ENCODE data around the gene MYBPC2. TPM values are rescaled to one million over a fixed set of nuclear protein-coding genes. Genes with fewer than 3 reads are reported as not detected.
A peak's percentile ranks its signal among the peaks of the same experiment; 100 is the strongest.

The MYBPC2 gene
- total RNA-seq, 2 donors from 2014 or later, result 0.86 to 1.3 TPM

DNA sequence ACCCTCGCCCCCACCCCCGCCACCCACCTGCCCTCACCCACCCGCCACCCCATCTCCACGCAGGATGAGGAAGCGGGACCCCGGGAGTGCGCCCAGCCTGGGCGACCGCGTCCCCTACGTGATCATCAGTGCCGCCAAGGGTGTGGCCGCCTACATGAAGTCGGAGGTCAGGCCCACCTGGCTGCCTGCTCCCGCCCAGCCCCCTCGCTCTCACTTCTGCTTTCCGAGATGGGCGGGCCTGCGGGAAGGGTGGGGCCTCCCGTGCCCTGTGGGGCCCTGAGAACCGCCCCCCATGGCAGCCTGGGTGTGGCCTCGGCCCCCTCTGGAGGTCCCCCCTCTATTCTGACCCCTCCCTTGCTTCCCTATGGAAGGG, 17.0 kb upstream of the MYBPC2 start:
- DNase-seq, result no peak
- Mint-ChIP-seq H3K27ac (no peak overlapping the region), H3K9me3 (no peaks in the 10 kb centered on the region), H3K4me3 (no peak overlapping the region), H3K4me1 (ENCODE audit: low read depth) (peaks cover 28% of the 10 kb centered on the region), H3K36me3 (ENCODE audit: insufficient read depth in 2 of 2) (peaks cover 8 to 9% of the 10 kb centered on the region in 2 donors), H3K27me3 (ENCODE audit: low read depth) (peaks cover 20% of the 10 kb centered on the region)
- no peak for ATAC-seq (replicated peaks in 1 of 2)

DNA sequence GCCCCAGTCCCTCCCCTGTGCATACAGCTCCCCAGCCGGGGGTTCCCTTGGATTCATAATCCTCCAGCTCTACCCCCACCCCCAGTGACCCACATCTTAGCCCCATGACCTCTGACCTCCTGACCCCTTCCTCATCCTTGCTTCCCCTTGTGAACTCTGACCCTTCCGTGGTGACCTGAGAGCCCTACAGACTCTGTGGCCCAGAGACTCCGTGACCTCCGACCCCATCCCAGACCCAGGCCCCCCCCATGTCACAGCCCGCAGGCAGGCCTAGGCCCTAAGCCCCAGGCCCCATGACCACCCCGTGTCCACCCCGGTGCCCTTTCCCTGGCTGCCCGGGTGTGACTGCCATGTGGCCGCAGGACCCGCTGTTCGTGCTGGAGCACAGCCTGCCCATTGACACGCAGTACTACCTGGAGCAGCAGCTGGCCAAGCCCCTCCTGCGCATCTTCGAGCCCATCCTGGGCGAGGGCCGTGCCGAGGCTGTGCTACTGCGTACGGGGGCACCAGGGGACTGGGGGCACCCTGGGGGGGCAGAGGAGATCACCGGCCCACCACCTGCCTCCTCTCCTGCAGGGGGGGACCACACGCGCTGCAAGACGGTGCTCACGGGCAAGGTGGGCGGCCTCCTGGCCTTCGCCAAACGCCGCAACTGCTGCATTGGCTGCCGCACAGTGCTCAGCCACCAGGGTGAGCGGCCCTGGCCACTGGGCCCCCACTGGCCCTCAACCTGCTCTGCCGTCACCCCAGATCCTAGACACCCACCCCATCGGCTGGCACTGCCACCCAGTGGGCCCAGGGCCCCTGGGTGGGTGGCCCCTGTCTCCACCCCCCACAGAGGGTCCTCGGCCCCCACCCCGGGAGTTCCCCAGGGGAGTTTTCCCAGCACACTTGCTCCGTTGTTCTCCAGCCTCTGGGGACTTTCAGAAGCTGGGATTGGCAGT, 16.4 kb upstream of the MYBPC2 start:
- H3K4me3 Mint-ChIP-seq, result no peak overlapping the region
- H3K27ac Mint-ChIP-seq, result no peak overlapping the region
- peaks cover 0 to 3% of the 10 kb centered on the region in 2 donors for H3K9me3 Mint-ChIP-seq
- ATAC-seq (replicated peaks in 1 of 2) (no peak), DNase-seq (no peak)
- H3K36me3 Mint-ChIP-seq (ENCODE audit: insufficient read depth in 2 of 2), result peaks cover 8 to 13% of the 10 kb centered on the region in 2 donors
- H3K4me1 Mint-ChIP-seq (ENCODE audit: low read depth), result peaks cover 33% of the 10 kb centered on the region
- peaks cover 25% of the 10 kb centered on the region for H3K27me3 Mint-ChIP-seq (ENCODE audit: low read depth)

DNA sequence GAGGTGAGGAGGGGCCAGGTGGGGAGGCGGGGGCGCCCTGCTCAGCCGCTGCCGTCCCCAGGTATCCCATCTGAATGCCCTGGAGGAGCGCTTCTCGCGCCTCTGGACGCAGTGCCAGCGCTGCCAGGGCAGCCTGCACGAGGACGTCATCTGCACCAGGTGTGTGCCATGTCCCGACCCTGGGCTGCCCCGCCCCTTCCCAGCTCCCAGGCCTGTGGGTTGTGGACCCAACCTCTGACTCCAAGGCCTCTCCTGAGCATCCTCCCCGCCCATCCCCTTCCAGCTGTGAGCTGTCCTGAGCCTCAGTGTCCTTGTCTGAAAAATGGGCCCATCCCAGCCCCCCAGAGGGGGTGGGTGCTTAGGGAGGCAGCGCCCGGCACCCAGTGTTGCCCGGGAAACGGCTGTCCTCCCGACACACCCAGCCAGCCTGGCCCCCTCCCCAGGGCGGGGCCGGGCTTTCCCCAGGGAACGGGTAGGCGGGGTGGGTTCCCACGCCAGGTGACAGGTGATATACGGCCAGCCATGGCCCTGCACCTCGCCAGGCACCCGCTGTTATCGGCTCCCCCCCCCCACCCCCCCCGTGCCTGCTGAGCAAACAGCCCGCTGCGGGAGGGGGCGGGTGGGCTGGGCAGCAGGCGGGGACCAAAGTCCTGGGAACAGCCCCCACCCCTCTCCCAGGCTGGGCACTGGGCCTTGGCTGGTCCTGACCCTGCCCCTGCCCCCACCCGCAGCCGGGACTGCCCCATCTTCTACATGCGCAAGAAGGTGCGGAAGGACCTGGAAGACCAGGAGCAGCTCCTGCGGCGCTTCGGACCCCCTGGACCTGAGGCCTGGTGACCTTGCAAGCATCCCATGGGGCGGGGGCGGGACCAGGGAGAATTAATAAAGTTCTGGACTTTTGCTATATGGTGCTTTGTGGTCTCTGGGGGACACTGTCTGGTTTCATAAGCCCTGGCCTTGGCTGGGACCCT, 15.3 kb upstream of the MYBPC2 start:
- no peak for ATAC-seq (replicated peaks in 1 of 2)
- Mint-ChIP-seq H3K27ac (no peak overlapping the region), H3K9me3 (peaks cover 0 to 3% of the 10 kb centered on the region in 2 donors), H3K36me3 (ENCODE audit: insufficient read depth in 2 of 2) (peaks cover 8 to 15% of the 10 kb centered on the region in 2 donors), H3K4me3 (no peak overlapping the region), H3K27me3 (ENCODE audit: low read depth) (peaks cover 25% of the 10 kb centered on the region), H3K4me1 (ENCODE audit: low read depth) (peaks cover 30% of the 10 kb centered on the region)
- DNase-seq, result no peak

DNA sequence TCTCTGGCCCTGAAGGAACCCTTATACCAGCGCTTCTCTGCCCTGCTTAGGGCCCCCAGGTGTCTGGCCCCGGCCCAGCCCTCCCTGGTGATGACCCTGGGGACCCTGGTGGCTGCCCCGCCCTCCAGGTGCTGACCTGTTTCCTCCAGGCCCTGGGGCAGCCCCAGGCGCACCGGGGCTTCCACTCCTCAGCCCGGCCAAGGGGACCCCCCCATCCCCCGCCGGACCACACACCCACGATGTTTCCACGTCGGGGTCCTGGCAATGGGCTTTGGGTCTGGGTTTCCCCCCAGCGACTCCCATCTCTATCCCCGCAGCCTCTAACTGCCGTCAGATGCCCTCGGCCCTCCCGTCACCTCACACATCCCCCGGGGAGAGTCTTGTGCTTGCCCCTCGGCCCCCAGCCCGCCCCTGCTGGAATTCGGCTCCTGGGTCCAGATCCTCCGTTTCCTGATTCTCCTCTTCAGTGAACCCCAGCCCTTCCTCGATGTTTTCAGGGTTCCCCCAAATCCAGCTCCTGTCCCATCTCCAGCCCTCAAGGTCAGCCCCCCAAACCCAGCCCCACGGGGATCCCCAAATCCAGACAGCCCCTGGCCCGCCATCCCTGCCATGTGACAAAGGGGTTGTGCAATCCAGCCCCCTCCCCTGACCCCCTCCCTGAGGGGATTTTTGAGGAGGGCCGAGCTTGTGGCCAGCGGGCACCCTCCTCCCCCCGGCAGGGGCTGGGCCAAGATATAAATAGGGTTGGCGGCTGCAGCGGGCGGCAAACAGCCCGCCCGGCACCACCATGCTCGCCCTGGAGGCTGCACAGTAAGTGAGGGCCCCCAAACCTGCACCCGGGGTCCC, 14.3 kb upstream of the MYBPC2 start, which contains the start of gene SPIB:
TSS of gene SPIB (plus strand) at position 763 of the 846 bp plus-strand sequence. CDS start at position 788, 25 bp downstream.
- Mint-ChIP-seq H3K9me3 (peaks cover 0 to 3% of the 10 kb centered on the region in 2 donors), H3K36me3 (ENCODE audit: insufficient read depth in 2 of 2) (peaks cover 8 to 12% of the 10 kb centered on the region in 2 donors), H3K4me1 (ENCODE audit: low read depth) (peaks cover 30% of the 10 kb centered on the region), H3K27me3 (ENCODE audit: low read depth) (peaks cover 25% of the 10 kb centered on the region), H3K27ac (no peak within 1 kb of the TSS), H3K4me3 (peak within 1 kb of the TSS; percentile 9 to 49)
- DNase-seq, result no peak
- peak in 1 of 2 donors; percentile 7 for ATAC-seq (replicated peaks in 1 of 2)

DNA sequence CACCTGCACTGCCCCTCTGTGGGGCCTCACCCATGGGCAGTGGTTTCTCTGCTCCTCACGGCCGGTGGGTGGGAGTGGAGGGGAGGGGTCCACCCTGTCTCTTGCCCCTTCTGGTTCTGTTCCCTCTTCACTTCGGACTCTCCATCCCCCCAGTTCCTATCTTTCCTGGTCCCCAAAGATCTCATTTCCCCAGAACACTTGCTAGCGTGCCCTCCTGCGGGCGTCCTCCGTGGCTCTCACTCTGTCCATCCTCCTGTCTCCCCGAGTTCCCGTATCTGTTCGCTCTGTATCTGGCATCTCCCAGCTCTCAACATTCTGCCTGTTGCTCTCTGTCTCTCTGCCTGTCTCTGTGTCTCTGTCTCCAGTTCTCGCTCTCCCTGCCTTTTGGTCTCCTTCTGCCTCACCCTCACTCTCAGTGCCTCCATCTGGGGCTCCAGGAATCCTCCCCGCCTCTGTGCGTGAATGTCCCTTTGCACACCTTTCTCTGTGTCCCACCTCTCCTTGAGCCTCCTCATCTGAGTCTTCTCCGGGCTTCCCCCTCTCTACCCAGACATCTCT, 13.6 kb upstream of the MYBPC2 start:
- Mint-ChIP-seq H3K4me1 (ENCODE audit: low read depth) (peaks cover 30% of the 10 kb centered on the region), H3K9me3 (peaks cover 0 to 3% of the 10 kb centered on the region in 2 donors), H3K4me3 (peak overlapping the region; percentile 9 to 49), H3K36me3 (ENCODE audit: insufficient read depth in 2 of 2) (peaks cover 8 to 12% of the 10 kb centered on the region in 2 donors), H3K27me3 (ENCODE audit: low read depth) (peaks cover 25% of the 10 kb centered on the region), H3K27ac (no peak overlapping the region)
- DNase-seq (no peak), ATAC-seq (replicated peaks in 1 of 2) (no peak)

DNA sequence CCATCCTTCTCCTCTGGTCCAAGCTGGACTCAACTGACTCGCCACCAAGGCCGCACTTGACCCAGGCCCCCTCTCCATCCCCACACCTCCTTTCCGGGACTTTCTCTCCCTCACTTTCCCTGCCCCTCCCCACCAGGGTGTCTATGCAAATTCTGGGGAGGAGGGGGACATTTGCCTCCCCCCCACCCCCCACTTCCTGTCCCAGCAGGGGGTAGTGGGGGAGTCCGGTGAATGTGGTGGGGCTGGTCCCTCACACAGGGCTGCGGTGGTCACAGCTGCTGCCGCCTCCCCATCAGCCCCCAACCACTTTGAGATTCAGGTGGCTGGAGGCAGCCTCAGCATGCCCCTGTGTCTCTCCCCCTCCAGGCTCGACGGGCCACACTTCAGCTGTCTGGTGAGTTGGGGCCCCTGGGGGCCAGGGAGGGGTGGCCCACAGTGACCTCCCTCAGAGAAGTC, 13.1 kb upstream of the MYBPC2 start:
- DNase-seq (no peak), ATAC-seq (replicated peaks in 1 of 2) (peak in 1 of 2 donors; percentile 15)
- H3K27me3 Mint-ChIP-seq (ENCODE audit: low read depth), result peaks cover 25% of the 10 kb centered on the region
- H3K4me1 Mint-ChIP-seq (ENCODE audit: low read depth), result peaks cover 27% of the 10 kb centered on the region
- H3K36me3 Mint-ChIP-seq (ENCODE audit: insufficient read depth in 2 of 2), result peaks cover 8 to 10% of the 10 kb centered on the region in 2 donors
- H3K9me3 Mint-ChIP-seq, result peaks cover 0 to 3% of the 10 kb centered on the region in 2 donors
- peak overlapping the region in 1 of 2 donors; percentile 49 for H3K4me3 Mint-ChIP-seq
- H3K27ac Mint-ChIP-seq, result no peak overlapping the region

DNA sequence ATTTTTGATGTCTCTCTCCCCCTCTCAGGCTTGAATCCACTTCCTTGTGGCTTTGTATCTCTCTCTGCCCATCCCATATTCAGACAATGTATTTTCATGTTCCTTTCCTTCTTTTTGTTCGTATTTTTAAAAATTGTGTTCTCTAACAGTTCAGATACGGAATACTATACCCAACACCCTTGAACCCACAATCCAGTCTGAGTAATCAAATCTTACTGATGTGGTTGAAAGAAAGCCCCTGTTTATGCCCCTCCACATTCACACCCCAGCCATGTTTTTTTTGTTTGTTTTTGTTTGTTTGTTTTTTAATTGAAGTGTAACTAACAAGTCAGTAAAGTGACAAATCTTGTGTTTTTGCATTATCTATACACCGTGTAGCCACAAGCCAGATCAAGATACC, 12.6 kb upstream of the MYBPC2 start:
- Mint-ChIP-seq H3K4me3 (peak overlapping the region; percentile 49 to 80), H3K27me3 (ENCODE audit: low read depth) (peaks cover 25% of the 10 kb centered on the region), H3K36me3 (ENCODE audit: insufficient read depth in 2 of 2) (peaks cover 8 to 10% of the 10 kb centered on the region in 2 donors), H3K9me3 (peaks cover 0 to 3% of the 10 kb centered on the region in 2 donors), H3K27ac (peak overlapping the region; percentile 69), H3K4me1 (ENCODE audit: low read depth) (peaks cover 23% of the 10 kb centered on the region)
- no peak for DNase-seq
- no peak for ATAC-seq (replicated peaks in 1 of 2)

DNA sequence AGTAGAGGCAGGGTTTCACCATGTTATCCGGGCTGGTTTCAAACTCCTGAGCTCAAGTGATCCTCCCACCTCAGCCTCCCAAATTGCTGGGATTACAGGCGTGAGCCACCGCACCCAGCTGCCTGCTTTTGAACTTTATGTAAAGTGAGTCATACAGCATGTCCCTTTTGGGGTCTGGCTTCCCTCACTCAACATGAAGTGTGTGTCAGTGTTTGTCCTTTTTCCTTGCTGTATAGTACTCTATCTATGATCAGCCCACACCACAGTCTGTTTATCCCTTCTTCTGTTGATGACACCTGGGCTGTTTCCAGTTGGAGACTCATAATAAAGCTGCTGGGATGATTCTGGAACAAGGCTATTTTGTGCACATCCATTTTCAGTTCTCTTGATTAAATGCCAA, 11.9 kb upstream of the MYBPC2 start:
- Mint-ChIP-seq H3K36me3 (ENCODE audit: insufficient read depth in 2 of 2) (peaks cover 8 to 10% of the 10 kb centered on the region in 2 donors), H3K9me3 (peaks cover 0 to 3% of the 10 kb centered on the region in 2 donors), H3K27me3 (ENCODE audit: low read depth) (peaks cover 25% of the 10 kb centered on the region), H3K27ac (no peak overlapping the region), H3K4me3 (no peak overlapping the region), H3K4me1 (ENCODE audit: low read depth) (peaks cover 23% of the 10 kb centered on the region)
- no peak for DNase-seq
- ATAC-seq (replicated peaks in 1 of 2), result no peak

DNA sequence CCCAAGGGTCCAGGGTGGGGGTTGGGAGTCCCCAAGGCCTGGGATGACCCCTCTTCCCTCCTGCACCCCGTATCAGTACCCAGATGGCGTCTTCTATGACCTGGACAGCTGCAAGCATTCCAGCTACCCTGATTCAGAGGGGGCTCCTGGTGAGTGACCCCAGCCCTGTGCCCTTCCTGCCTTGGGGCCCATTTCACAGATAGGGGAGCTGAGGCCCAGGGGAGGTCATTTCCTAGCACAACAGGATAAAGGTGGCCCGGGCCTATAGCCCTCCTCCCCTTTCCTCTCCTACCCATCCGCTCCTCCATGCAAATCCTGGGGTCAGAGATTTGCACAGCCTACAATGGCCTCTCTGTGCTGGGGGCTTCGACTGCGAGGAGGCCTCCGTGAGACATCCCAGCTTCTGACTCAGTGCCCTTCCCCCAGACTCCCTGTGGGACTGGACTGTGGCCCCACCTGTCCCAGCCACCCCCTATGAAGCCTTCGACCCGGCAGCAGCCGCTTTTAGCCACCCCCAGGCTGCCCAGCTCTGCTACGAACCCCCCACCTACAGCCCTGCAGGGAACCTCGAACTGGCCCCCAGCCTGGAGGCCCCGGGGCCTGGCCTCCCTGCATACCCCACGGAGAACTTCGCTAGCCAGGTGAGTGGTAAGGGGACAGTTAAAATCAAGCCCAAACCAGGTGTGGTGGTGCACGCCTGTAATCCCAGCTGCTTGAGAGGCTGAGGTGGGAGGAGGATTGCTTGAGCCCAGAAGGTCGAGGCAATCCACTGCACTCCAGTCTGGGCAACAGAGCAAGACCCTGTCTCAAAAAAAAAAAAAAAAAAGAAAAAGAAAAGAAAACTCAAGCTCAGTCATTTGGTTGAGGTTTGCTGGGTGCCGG, 10.1 kb upstream of the MYBPC2 start:
- DNase-seq, result no peak
- Mint-ChIP-seq H3K27me3 (ENCODE audit: low read depth) (peaks cover 25% of the 10 kb centered on the region), H3K4me1 (ENCODE audit: low read depth) (peaks cover 23% of the 10 kb centered on the region), H3K27ac (no peak overlapping the region), H3K4me3 (no peak overlapping the region), H3K9me3 (peaks cover 0 to 3% of the 10 kb centered on the region in 2 donors), H3K36me3 (ENCODE audit: insufficient read depth in 2 of 2) (peaks cover 8 to 10% of the 10 kb centered on the region in 2 donors)
- no peak for ATAC-seq (replicated peaks in 1 of 2)

DNA sequence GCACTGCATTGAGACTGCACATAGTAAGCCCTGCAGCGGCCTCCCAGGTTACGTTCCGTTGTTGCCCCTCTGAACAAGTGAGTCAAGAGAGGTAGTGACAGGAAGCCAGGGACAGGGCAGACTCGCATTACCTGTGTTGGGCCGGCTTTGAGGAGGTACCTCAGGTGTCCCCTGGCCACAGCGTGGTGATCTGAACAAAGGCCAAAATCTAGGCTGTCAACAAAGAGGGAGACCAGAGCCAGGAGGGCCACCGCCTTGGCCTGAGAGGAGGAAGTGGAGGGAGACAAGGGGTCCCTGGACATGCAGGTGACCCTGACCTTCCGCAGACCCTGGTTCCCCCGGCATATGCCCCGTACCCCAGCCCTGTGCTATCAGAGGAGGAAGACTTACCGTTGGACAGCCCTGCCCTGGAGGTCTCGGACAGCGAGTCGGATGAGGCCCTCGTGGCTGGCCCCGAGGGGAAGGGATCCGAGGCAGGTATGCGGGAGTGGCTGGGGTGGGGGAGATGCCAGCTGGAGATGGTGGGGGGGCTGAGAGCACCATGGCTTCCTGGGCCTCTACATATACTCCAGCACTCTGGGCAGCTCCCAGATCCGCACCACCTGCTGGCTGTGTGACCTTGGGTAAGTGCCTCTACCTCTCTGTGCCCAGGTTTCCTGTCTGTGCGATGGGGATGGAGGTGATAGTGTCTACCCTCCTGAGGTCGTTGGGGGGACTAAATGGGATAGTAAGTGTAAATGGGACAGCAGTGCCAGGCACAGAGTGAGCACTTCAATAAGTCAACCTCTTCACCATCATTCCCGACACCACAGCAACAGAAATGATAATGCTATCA, 9.2 kb upstream of the MYBPC2 start:
- peaks cover 8 to 10% of the 10 kb centered on the region in 2 donors for H3K36me3 Mint-ChIP-seq (ENCODE audit: insufficient read depth in 2 of 2)
- DNase-seq (no peak), ATAC-seq (replicated peaks in 1 of 2) (no peak)
- H3K27ac Mint-ChIP-seq, result no peak overlapping the region
- H3K4me1 Mint-ChIP-seq (ENCODE audit: low read depth), result peaks cover 23% of the 10 kb centered on the region
- H3K27me3 Mint-ChIP-seq (ENCODE audit: low read depth), result peaks cover 25% of the 10 kb centered on the region
- H3K4me3 Mint-ChIP-seq, result no peak overlapping the region
- peaks cover 0 to 3% of the 10 kb centered on the region in 2 donors for H3K9me3 Mint-ChIP-seq

Measured in activated T-cell treated with anti-CD3 and anti-CD28 coated beads, Interleukin-2, amount 50 U/mL, for 72 hours (primary cell).